GM19463 (cell line): Measurements from ENCODE around the gene INPP5A.
"Not testable (repeated sequence)": the region's sequence is repeated elsewhere in the genome, so short reads cannot be mapped to it uniquely, and the experiment has no call there.

Experiments
- ATAC-seq: cut with Tn5 transposase; IDR thresholded peaks from one replicate; pipeline ENCODE4 v1.9.1; 2021; ENCODE audit warnings: mild to moderate bottlenecking, moderate library complexity; ENCODE audit not compliant: unreplicated experiment

Gene INPP5A

GRCh38 chr10:132591166-132591971 is 53.8 kb downstream of the INPP5A start:
- no peak for ATAC-seq

GRCh38 chr10:132592790-132593383 is 55.3 kb downstream of the INPP5A start:
- ATAC-seq: no peak

GRCh38 chr10:132593389-132593788 is 55.8 kb downstream of the INPP5A start:
- ATAC-seq: peak; percentile 57

GRCh38 chr10:132593900-132594876 is 56.6 kb downstream of the INPP5A start:
- peak; percentile 81 for ATAC-seq

- ATAC-seq: no peak
Observed at GRCh38 chr10:132595021-132595420, 57.4 kb downstream of the INPP5A start.

GRCh38 chr10:132595854-132596253 is 58.3 kb downstream of the INPP5A start:
- no peak for ATAC-seq

- no peak for ATAC-seq
Observed at GRCh38 chr10:132596742-132597279, 59.2 kb downstream of the INPP5A start.

- ATAC-seq: no peak
Observed at GRCh38 chr10:132597654-132598053, 60.1 kb downstream of the INPP5A start.

- not testable (repeated sequence) for ATAC-seq
Observed at GRCh38 chr10:132599023-132599618, 61.5 kb downstream of the INPP5A start.

GRCh38 chr10:132599732-132600131 is 62.1 kb downstream of the INPP5A start:
- ATAC-seq: no peak

GRCh38 chr10:132600416-132600815 is 62.8 kb downstream of the INPP5A start:
- no peak for ATAC-seq

GRCh38 chr10:132601567-132601966 is 64.0 kb downstream of the INPP5A start:
- no peak for ATAC-seq

- no peak for ATAC-seq
Observed at GRCh38 chr10:132602614-132603013, 65.0 kb downstream of the INPP5A start.

GRCh38 chr10:132603851-132604533 is 66.4 kb downstream of the INPP5A start:
- no peak for ATAC-seq

GRCh38 chr10:132604686-132605085 is 67.1 kb downstream of the INPP5A start:
- ATAC-seq: no peak

GRCh38 chr10:132605390-132605789 is 67.8 kb downstream of the INPP5A start:
- no peak for ATAC-seq

- no peak for ATAC-seq
Observed at GRCh38 chr10:132606031-132606491, 68.5 kb downstream of the INPP5A start.

GRCh38 chr10:132606536-132607316 is 69.1 kb downstream of the INPP5A start:
- ATAC-seq: no peak

- ATAC-seq: no peak
Observed at GRCh38 chr10:132607491-132607890, 69.9 kb downstream of the INPP5A start.
